Mesothelial cell of epicardium (in vitro differentiated cells): ENCODE results near the gene IDE. TPM values are rescaled to one million over a fixed set of nuclear protein-coding genes. Genes with fewer than 3 reads are reported as not detected.

ENCODE experiments used
- DNase-seq, 2 experiments: peaks; one replicate each; pipeline ENCODE4 v3.0.0; 2021; ENCODE audit warnings: low spot score in 2 of 2; ENCODE audit not compliant: unreplicated experiment in 2 of 2
- H3K27ac Mint-ChIP-seq: 2 replicates; pipeline ENCODE4 v1.8.0; 2021; ENCODE audit warnings: mixed read lengths
- H3K27me3 Mint-ChIP-seq: 2 replicates; pipeline ENCODE4 v1.8.0; 2021; ENCODE audit warnings: low read depth, mixed read lengths
- H3K36me3 Mint-ChIP-seq: 2 replicates; pipeline ENCODE4 v1.8.0; 2021; ENCODE audit warnings: mixed read lengths
- H3K4me1 Mint-ChIP-seq: 2 replicates; pipeline ENCODE4 v1.8.0; 2021; ENCODE audit warnings: mixed read lengths
- H3K4me3 Mint-ChIP-seq: 2 replicates; pipeline ENCODE4 v1.8.0; 2021; ENCODE audit warnings: mild to moderate bottlenecking, moderate library complexity, mixed read lengths
- H3K9me3 Mint-ChIP-seq: 2 replicates; pipeline ENCODE4 v1.8.0; 2021; ENCODE audit warnings: mixed read lengths
- CTCF ChIP-seq: fragments of 200-600 bp; sonication (generic); IDR thresholded peaks from one replicate; pipeline ENCODE4 v1.5.0; 2021; ENCODE audit warnings: antibody characterized with exemption; ENCODE audit not compliant: unreplicated experiment
- total RNA-seq: library from RNA; stranded (reverse); gene quantifications from 3 replicates; pipeline ENCODE4 v1.2.1, GENCODE V29; 2021

The IDE gene
- total RNA-seq, 1 donor from 2014 or later, result 30.3 TPM

GRCh38 chr10:92552310-92552709 lies 21.6 kb downstream of the IDE start:
- Mint-ChIP-seq H3K27me3 (no peaks in the 10 kb centered on the region), H3K4me1 (no peaks in the 10 kb centered on the region), H3K9me3 (peaks cover 17% of the 10 kb centered on the region), H3K27ac (no peak overlapping the region), H3K36me3 (peaks cover 41% of the 10 kb centered on the region), H3K4me3 (no peak overlapping the region)
- no peak for TF ChIP-seq CTCF
- DNase-seq, result no peak

GRCh38 chr10:92550924-92551323 lies 23.0 kb downstream of the IDE start:
- no peak for TF ChIP-seq CTCF
- peaks cover 17% of the 10 kb centered on the region for H3K9me3 Mint-ChIP-seq

DNA sequence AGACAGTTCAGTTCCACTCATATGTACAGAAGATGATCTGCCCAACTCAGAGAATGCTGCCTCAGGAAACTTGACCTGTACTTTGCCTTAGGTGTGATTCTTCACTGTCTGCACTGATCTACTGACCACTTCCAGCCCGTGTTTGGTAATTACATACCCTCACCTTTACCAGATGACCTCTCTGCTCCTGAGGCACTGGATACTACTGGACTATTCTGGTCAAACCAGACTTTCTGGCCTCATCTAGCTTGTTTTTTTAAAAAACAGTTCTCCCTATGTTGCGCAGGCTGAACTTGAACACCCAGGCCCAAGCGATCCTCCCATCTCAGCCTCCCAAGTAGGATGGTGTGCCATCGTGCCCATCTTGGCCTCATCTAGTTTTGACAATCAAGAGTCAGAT lies 26.2 kb downstream of the IDE start:
- H3K27ac Mint-ChIP-seq, result no peak overlapping the region
- TF ChIP-seq CTCF, result no peak
- no peaks in the 10 kb centered on the region for H3K9me3 Mint-ChIP-seq

More at GRCh38 chr10:92550924-92551323, 23.0 kb downstream of the IDE start:
- H3K36me3 Mint-ChIP-seq, result peaks cover 35% of the 10 kb centered on the region
- H3K4me3 Mint-ChIP-seq, result no peak overlapping the region
- H3K27me3 Mint-ChIP-seq, result no peaks in the 10 kb centered on the region
- H3K27ac Mint-ChIP-seq, result no peak overlapping the region
- no peaks in the 10 kb centered on the region for H3K4me1 Mint-ChIP-seq
- DNase-seq, result no peak

DNA sequence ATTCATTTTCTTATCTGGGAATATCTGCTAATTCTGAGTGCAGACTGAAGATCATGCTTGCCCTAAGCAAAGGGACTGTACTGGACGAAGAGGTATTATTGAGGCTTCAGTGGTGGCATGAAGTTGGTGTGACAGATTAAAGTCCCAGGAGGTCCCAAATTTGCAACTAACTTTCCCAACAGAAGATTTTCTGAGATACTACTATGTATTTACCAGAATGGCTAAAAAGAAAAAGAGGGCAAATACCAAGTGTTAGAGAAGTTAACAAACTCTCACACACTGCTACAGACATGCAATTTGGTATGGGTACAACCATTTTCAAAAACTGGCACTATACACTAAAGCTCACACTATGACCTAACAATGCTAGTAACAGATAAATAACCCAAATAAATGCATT lies 28.3 kb downstream of the IDE start:
- Mint-ChIP-seq H3K27ac (no peak overlapping the region), H3K4me1 (peaks cover 17% of the 10 kb centered on the region), H3K27me3 (no peaks in the 10 kb centered on the region), H3K4me3 (no peak overlapping the region), H3K9me3 (no peaks in the 10 kb centered on the region), H3K36me3 (peaks cover 1% of the 10 kb centered on the region)
- DNase-seq, result no peak
- TF ChIP-seq CTCF, result no peak

More for the DNA sequence above, 26.2 kb downstream of the IDE start:
- Mint-ChIP-seq H3K27me3 (no peaks in the 10 kb centered on the region), H3K4me3 (no peak overlapping the region), H3K36me3 (peaks cover 9% of the 10 kb centered on the region), H3K4me1 (peaks cover 5% of the 10 kb centered on the region)
- no peak for DNase-seq

DNA sequence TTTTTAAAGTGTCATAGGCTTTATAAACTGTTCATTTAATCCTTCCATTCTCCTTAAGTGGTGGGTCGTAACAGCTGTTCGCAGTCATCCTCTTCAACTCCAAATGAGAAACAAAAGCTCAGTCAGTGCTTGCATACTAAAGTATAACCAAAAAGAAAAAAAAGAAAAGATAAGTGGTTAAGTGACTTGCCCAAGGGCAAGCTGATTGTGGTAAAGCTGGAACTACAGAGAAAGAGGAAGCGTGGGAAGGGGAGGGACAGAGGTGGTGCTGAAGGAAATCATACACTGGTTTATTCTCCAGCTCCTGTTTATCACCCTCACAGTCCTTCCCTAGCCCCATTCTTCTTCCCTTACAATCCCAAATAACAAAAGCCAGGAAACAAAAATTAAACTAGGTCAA lies 29.6 kb downstream of the IDE start:
- H3K27ac Mint-ChIP-seq, result no peak overlapping the region

More for the DNA sequence above, 29.6 kb downstream of the IDE start:
- H3K36me3 Mint-ChIP-seq, result peaks cover 1% of the 10 kb centered on the region
- TF ChIP-seq CTCF, result no peak
- no peaks in the 10 kb centered on the region for H3K9me3 Mint-ChIP-seq
- no peak for DNase-seq
- peaks cover 17% of the 10 kb centered on the region for H3K4me1 Mint-ChIP-seq
- no peak overlapping the region for H3K4me3 Mint-ChIP-seq
- no peaks in the 10 kb centered on the region for H3K27me3 Mint-ChIP-seq
